ENCODE measurements around the gene IRF3. TPM values are rescaled to one million over a fixed set of nuclear protein-coding genes. Genes with fewer than 3 reads are reported as not detected.

IRF3 gene
- total and polyA plus RNA-seq, 4 donors = 52.8 to 97.3 (median 81.5) TPM

DNA sequence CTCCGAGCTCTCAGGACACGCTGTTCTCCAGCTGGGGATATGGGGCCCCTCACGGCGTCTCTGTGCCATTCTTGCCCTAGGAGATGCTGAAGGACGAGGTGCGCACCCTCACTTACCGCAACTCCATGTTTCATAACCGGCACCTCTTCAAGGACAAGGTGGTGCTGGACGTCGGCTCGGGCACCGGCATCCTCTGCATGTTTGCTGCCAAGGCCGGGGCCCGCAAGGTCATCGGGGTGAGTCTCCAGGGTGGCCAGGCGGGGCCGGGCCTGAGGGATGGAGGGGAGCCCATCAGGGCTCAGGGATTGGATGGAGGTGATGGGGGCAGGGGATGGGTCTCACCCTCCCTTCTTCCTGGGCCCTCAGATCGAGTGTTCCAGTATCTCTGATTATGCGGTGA, 16.2 kb upstream of the IRF3 start:
- TF ChIP-seq, protein P1, sequence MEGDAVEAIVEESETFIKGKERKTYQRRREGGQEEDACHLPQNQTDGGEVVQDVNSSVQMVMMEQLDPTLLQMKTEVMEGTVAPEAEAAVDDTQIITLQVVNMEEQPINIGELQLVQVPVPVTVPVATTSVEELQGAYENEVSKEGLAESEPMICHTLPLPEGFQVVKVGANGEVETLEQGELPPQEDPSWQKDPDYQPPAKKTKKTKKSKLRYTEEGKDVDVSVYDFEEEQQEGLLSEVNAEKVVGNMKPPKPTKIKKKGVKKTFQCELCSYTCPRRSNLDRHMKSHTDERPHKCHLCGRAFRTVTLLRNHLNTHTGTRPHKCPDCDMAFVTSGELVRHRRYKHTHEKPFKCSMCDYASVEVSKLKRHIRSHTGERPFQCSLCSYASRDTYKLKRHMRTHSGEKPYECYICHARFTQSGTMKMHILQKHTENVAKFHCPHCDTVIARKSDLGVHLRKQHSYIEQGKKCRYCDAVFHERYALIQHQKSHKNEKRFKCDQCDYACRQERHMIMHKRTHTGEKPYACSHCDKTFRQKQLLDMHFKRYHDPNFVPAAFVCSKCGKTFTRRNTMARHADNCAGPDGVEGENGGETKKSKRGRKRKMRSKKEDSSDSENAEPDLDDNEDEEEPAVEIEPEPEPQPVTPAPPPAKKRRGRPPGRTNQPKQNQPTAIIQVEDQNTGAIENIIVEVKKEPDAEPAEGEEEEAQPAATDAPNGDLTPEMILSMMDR (IDR thresholded peaks at IDR 0.05; ENCODE audit: control extremely low read depth, extremely low read depth) = no peak
- H3K9me3 ChIP-seq (ENCODE audit: control insufficient read depth in 4 of 4, insufficient read depth in 3 of 4, low read length in 3 of 4) = no peaks in the 10 kb centered on the region
- ATAC-seq (ENCODE audit: insufficient read depth, low FRiP score) (no peak), DNase-seq (no peak)
- H3K9ac ChIP-seq (ENCODE audit: insufficient read depth in 1 of 2, low read length in 2 of 2) = no peak overlapping the region
- H3K4me1 ChIP-seq (ENCODE audit: control insufficient read depth in 5 of 5, insufficient read depth in 5 of 5, low read length in 5 of 5) = peaks cover 9 to 27% (median 13%) of the 10 kb centered on the region in 5 donors
- peaks cover 0 to 45% (median 35%) of the 10 kb centered on the region in 4 donors for H3K36me3 ChIP-seq (ENCODE audit: control insufficient read depth in 4 of 4, insufficient read depth in 4 of 4, low read length in 4 of 4)
- 94 to 96% methylated on average over 19 of the region's 19 CpGs for WGBS, 2 donors
- H3K27me3 ChIP-seq (ENCODE audit: control insufficient read depth in 3 of 3, insufficient read depth in 3 of 3, low read length in 2 of 3) = no peaks in the 10 kb centered on the region
- no peak overlapping the region for H3K27ac ChIP-seq (ENCODE audit: low read depth in 1 of 2, low read length in 1 of 2)
- no peak overlapping the region for H3K4me3 ChIP-seq

DNA sequence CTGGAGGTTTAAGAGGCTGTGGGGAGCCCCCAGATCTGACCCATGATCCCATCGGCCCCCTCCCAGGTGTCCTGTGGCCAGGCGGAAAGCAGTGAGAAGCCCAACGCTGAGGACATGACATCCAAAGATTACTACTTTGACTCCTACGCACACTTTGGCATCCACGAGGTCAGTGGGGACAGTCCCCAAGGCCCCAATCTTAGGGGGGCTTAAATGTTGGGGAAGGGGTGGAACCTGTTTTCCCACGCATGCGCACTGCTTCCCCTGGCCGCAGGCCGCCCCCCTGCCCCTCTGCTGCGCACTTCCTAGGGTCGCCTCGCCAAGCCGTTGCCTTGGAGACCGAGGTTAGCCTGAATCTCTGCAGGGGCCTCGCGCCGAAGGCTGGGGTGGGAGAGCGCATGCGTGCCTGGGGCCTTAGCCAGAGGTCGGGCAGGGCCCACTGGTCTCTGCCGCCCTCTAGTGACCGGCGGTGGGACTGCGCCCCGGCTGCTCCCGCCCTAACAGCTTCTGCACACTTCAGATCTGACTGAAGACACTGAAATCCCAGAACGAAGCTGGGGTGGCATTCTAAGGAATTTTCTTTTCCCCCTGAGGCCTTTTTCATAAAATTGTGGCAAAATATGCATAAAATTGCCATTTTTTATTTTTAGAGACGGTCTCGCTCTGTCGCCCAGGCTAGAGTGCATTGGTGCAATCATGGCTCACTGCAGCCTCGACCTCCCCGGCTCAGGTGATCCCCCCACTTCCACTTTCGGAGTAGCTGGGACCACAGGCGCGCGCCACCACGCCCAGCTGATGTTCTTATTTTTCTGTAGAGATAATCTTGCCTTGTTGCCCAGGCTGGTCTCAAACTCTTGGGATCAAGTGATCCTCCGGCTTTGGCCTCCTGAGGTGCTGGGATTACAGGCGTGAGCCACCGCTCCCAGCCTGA, 15.0 kb upstream of the IRF3 start:
- peaks cover 0 to 34% (median 29%) of the 10 kb centered on the region in 4 donors for H3K36me3 ChIP-seq (ENCODE audit: control insufficient read depth in 4 of 4, insufficient read depth in 4 of 4, low read length in 4 of 4)
- no peaks in the 10 kb centered on the region for H3K27me3 ChIP-seq (ENCODE audit: control insufficient read depth in 3 of 3, insufficient read depth in 3 of 3, low read length in 2 of 3)
- no peaks in the 10 kb centered on the region for H3K9me3 ChIP-seq (ENCODE audit: control insufficient read depth in 4 of 4, insufficient read depth in 3 of 4, low read length in 3 of 4)
- TF ChIP-seq, protein P1 (IDR thresholded peaks at IDR 0.05; ENCODE audit: control extremely low read depth, extremely low read depth) = peak; percentile 98
- H3K27ac ChIP-seq (ENCODE audit: low read depth in 1 of 2, low read length in 1 of 2) = peak overlapping the region; percentile 17 to 42
- ATAC-seq (ENCODE audit: insufficient read depth, low FRiP score) (no peak), DNase-seq (peak; percentile 98)
- peak overlapping the region in 1 of 2 donors; percentile 7 for H3K9ac ChIP-seq (ENCODE audit: insufficient read depth in 1 of 2, low read length in 2 of 2)
- H3K4me3 ChIP-seq = no peak overlapping the region
- WGBS, 2 donors = 36 to 40% methylated on average over 40 of the region's 40 CpGs
- peaks cover 9 to 31% (median 16%) of the 10 kb centered on the region in 5 donors for H3K4me1 ChIP-seq (ENCODE audit: control insufficient read depth in 5 of 5, insufficient read depth in 5 of 5, low read length in 5 of 5)

DNA sequence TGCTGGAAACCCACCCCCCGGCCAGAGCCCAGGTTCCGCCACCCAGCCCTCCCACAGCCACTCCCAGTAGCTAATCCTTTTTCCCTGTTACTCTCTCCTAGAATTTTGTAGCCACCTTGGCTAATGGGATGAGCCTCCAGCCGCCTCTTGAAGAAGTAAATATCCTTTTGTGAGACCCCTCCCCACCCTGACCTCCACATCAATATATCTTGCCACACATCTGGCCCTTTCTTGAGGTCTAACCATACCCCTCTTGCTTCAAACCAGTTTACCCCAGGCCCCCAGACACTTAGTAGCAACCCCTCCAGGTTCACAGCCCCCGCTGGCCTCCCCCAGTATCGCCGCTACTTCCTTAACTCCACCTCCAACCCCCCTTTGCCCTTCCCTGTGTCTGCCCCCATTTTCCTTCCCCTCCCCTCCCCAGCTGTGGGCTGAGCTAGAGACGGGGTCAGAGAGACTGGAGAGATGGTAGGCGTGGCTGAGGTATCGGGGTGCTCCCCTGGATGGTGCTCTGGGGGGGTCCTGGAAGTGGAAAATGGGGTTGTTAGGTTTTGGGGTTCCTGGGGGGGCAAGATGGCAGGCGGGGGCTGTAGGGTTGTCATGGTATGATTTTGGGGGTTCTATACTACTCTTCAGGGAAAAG, 14.2 kb upstream of the IRF3 start:
- Histone ChIP-seq H3K27me3 (ENCODE audit: control insufficient read depth in 3 of 3, insufficient read depth in 3 of 3, low read length in 2 of 3) (no peaks in the 10 kb centered on the region), H3K9me3 (ENCODE audit: control insufficient read depth in 4 of 4, insufficient read depth in 3 of 4, low read length in 3 of 4) (no peaks in the 10 kb centered on the region)
- DNase-seq = peak in 1 of 3 donors; percentile 14

More for the DNA sequence above, 14.2 kb upstream of the IRF3 start:
- 65 to 71% methylated on average over 10 of the region's 10 CpGs for WGBS, 2 donors
- TF ChIP-seq, protein P1 (IDR thresholded peaks at IDR 0.05; ENCODE audit: control extremely low read depth, extremely low read depth) = no peak
- Histone ChIP-seq H3K9ac (ENCODE audit: insufficient read depth in 1 of 2, low read length in 2 of 2) (peak overlapping the region in 1 of 2 donors; percentile 7), H3K4me1 (ENCODE audit: control insufficient read depth in 5 of 5, insufficient read depth in 5 of 5, low read length in 5 of 5) (peaks cover 9 to 31% (median 16%) of the 10 kb centered on the region in 5 donors), H3K4me3 (no peak overlapping the region), H3K27ac (ENCODE audit: low read depth in 1 of 2, low read length in 1 of 2) (no peak overlapping the region), H3K36me3 (ENCODE audit: control insufficient read depth in 4 of 4, insufficient read depth in 4 of 4, low read length in 4 of 4) (peaks cover 0 to 28% (median 25%) of the 10 kb centered on the region in 4 donors)
- ATAC-seq (ENCODE audit: insufficient read depth, low FRiP score) = no peak
